Lower leg skin (tissue), 3 donors: ENCODE measurements around the gene MS4A2.

Experiments
- POLR2A ChIP-seq, 2 donors: fragments of 450-650 bp; IDR thresholded peaks; one replicate each; pipeline ENCODE4 v1.6.1; 2016 to 2017; ENCODE audit warnings: antibody characterized with exemption in 2 of 2, mild to moderate bottlenecking in 1 of 2, moderate library complexity in 1 of 2
- TF ChIP-seq, protein P1 (sequence below), 3 donors: fragments of 450-650 bp; IDR thresholded peaks; one replicate each; pipeline ENCODE4 v1.5.1; 2016; ENCODE audit warnings: antibody characterized with exemption in 3 of 3, mild to moderate bottlenecking in 3 of 3, moderate library complexity in 2 of 3

DNA sequence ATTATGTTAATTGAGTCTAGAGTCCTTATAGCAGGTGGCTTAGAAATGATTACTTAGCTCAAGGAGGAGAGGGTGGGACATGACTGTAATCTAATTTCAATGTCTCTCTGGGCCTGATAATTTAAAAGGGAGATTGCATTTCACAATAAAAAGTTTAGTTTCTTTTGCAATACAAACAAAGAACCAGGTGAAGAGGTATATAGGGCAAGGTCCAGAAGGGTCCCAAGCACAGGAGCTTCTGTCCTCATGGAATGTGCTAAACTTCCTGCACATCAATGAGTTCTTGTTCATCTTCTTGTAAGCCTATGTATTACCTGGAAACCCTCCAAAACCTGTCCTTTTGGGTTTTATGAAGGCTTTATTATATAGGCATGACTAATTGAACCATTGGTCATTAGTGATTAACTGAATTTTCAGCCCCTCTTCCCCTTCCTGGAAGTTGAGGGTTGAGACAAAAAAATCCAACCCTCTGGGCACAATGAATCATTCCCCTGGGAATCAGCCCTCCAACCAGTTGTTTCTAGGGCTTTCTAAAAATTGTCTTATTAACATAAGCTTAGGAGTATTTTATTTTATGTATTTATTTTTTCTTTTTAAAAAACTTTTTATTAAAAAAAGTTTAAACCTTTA lies 37.6 kb downstream of the MS4A2 start:
- no peak for TF ChIP-seq POLR2A (IDR thresholded peaks at IDR 0.05)
- TF ChIP-seq, protein P1, sequence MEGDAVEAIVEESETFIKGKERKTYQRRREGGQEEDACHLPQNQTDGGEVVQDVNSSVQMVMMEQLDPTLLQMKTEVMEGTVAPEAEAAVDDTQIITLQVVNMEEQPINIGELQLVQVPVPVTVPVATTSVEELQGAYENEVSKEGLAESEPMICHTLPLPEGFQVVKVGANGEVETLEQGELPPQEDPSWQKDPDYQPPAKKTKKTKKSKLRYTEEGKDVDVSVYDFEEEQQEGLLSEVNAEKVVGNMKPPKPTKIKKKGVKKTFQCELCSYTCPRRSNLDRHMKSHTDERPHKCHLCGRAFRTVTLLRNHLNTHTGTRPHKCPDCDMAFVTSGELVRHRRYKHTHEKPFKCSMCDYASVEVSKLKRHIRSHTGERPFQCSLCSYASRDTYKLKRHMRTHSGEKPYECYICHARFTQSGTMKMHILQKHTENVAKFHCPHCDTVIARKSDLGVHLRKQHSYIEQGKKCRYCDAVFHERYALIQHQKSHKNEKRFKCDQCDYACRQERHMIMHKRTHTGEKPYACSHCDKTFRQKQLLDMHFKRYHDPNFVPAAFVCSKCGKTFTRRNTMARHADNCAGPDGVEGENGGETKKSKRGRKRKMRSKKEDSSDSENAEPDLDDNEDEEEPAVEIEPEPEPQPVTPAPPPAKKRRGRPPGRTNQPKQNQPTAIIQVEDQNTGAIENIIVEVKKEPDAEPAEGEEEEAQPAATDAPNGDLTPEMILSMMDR (IDR thresholded peaks at IDR 0.05) = no peak
